GM18858 (cell line): ENCODE data around the gene SUGCT.
"Not testable (repeated sequence)": the region's sequence is repeated elsewhere in the genome, so short reads cannot be mapped to it uniquely, and the experiment has no call there.

Experiments used
- ATAC-seq: cut with Tn5 transposase; IDR thresholded peaks from one replicate; pipeline ENCODE4 v1.9.1; 2021; ENCODE audit not compliant: unreplicated experiment

Gene SUGCT

GRCh38 chr7:40138973-40139372, 4.2 kb downstream of the SUGCT start:
- no peak for ATAC-seq

- ATAC-seq: not testable (repeated sequence)
Observed at GRCh38 chr7:40139891-40140290, 5.1 kb downstream of the SUGCT start.

GRCh38 chr7:40141916-40142315, 7.1 kb downstream of the SUGCT start:
- ATAC-seq: not testable (repeated sequence)

GRCh38 chr7:40145596-40146130, 10.9 kb downstream of the SUGCT start:
- not testable (repeated sequence) for ATAC-seq

GRCh38 chr7:40147371-40148246, 12.8 kb downstream of the SUGCT start:
- ATAC-seq: no peak

GRCh38 chr7:40148247-40148580, 13.4 kb downstream of the SUGCT start:
- not testable (repeated sequence) for ATAC-seq

GRCh38 chr7:40148671-40149070, 13.9 kb downstream of the SUGCT start:
- ATAC-seq: no peak

- no peak for ATAC-seq
Observed at GRCh38 chr7:40151504-40151903, 16.7 kb downstream of the SUGCT start.

GRCh38 chr7:40156988-40157387, 22.2 kb downstream of the SUGCT start:
- no peak for ATAC-seq

GRCh38 chr7:40162516-40162915, 27.7 kb downstream of the SUGCT start:
- no peak for ATAC-seq

- ATAC-seq: no peak
Observed at GRCh38 chr7:40165216-40165615, 30.4 kb downstream of the SUGCT start.

GRCh38 chr7:40167291-40167690, 32.5 kb downstream of the SUGCT start:
- ATAC-seq: no peak

- not testable (repeated sequence) for ATAC-seq
Observed at GRCh38 chr7:40168266-40168665, 33.5 kb downstream of the SUGCT start.

GRCh38 chr7:40173121-40173520, 38.3 kb downstream of the SUGCT start:
- ATAC-seq: not testable (repeated sequence)

GRCh38 chr7:40175256-40175655, 40.5 kb downstream of the SUGCT start:
- not testable (repeated sequence) for ATAC-seq

GRCh38 chr7:40175725-40176510, 41.1 kb downstream of the SUGCT start:
- ATAC-seq: no peak

GRCh38 chr7:40177071-40177470, 42.3 kb downstream of the SUGCT start:
- ATAC-seq: no peak

GRCh38 chr7:40182452-40182851, 47.6 kb downstream of the SUGCT start:
- ATAC-seq: no peak

GRCh38 chr7:40186586-40186985, 51.8 kb downstream of the SUGCT start:
- no peak for ATAC-seq

GRCh38 chr7:40192036-40192435, 57.2 kb downstream of the SUGCT start:
- ATAC-seq: no peak

- ATAC-seq: no peak
Observed at GRCh38 chr7:40194745-40195144, 59.9 kb downstream of the SUGCT start.

- ATAC-seq: no peak
Observed at GRCh38 chr7:40197527-40197926, 62.7 kb downstream of the SUGCT start.
